Osteoblast (primary cell): ENCODE data around the gene ALX3. TPM values are rescaled to one million over a fixed set of nuclear protein-coding genes. Genes with fewer than 3 reads are reported as not detected.

Experiments used
- DNase-seq: peaks from one replicate; pipeline ENCODE4 v3.0.0; 2011; ENCODE audit warnings: low spot score, mixed read lengths; ENCODE audit not compliant: insufficient read length; ENCODE audit errors: missing footprints
- H2AFZ ChIP-seq: 2 replicates; pipeline ENCODE4 v1.6.0; 2011; ENCODE audit warnings: mild to moderate bottlenecking, low read length
- H3K27ac ChIP-seq: 2 replicates; pipeline ENCODE4 v1.5.1; 2011; ENCODE audit warnings: mild to moderate bottlenecking, low read depth, low read length, moderate library complexity
- H3K27me3 ChIP-seq: 2 replicates; pipeline ENCODE4 v1.6.0; 2012; ENCODE audit warnings: mild to moderate bottlenecking, control low read depth, inconsistent platforms, low read length, moderate library complexity; ENCODE audit not compliant: insufficient read depth
- H3K36me3 ChIP-seq: 2 replicates; pipeline ENCODE4 v1.5.1; 2011; ENCODE audit warnings: mild to moderate bottlenecking, low read length, control low read depth, moderate library complexity; ENCODE audit not compliant: insufficient read depth
- H3K4me1 ChIP-seq: 2 replicates; pipeline ENCODE4 v1.5.1; 2011; ENCODE audit warnings: mild to moderate bottlenecking, low read length, control low read depth, moderate library complexity; ENCODE audit not compliant: insufficient read depth
- H3K4me2 ChIP-seq: 2 replicates; pipeline ENCODE4 v1.6.0; 2011; ENCODE audit warnings: mild to moderate bottlenecking, low read length; ENCODE audit not compliant: insufficient read depth
- H3K4me3 ChIP-seq: fragments of 200-600 bp; sonication (generic); 3 replicates; pipeline ENCODE4 v1.5.1; 2012; ENCODE audit warnings: mild to moderate bottlenecking, low read length, inconsistent platforms; ENCODE audit not compliant: insufficient read depth
- H3K79me2 ChIP-seq: 2 replicates; pipeline ENCODE4 v1.6.0; 2012; ENCODE audit warnings: mild to moderate bottlenecking, low read length, control low read depth, inconsistent platforms; ENCODE audit not compliant: insufficient read depth
- H3K9me3 ChIP-seq: 2 replicates; pipeline ENCODE4 v1.5.1; 2011; ENCODE audit warnings: low read depth, low read length, control low read depth
- H4K20me1 ChIP-seq: 2 replicates; pipeline ENCODE4 v1.6.0; 2012; ENCODE audit warnings: mild to moderate bottlenecking, low read length, control low read depth; ENCODE audit not compliant: insufficient read depth
- total RNA-seq: library from RNA; depleted of rRNA; stranded (reverse); fragments of >200 nt; gene quantifications from 2 replicates; pipeline ENCODE4 v1.2.3, GENCODE V29; 2012
- TF ChIP-seq, protein P1 (sequence below): IDR thresholded peaks from 2 replicates; pipeline ENCODE4 v1.5.1; 2011; ENCODE audit warnings: mild to moderate bottlenecking, low read depth, low read length, moderate library complexity; ENCODE audit errors: extremely low read depth

ALX3 gene
- total RNA-seq, 1 donor = not detected

DNA sequence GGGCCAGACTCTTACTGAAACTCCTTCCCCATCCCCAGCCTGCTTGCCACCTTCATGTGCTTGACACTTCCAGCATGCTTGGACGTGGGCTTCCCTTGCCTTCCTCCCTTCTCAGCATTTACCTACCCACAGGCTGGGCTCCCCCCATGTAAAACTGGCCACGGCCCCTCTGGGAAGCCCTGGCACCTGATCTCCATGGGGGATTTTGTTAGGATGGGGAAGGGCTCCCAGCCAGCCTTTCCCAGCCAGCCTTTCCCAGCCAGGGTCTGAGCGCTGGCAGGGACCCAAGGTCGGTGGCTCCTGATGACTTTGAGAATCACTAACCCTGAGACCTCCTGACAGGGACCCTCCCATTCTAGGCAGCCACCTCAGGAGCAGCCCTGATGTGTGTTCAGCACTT is 6.7 kb downstream of the ALX3 start:
- no peaks in the 10 kb centered on the region for H3K79me2 ChIP-seq

DNA sequence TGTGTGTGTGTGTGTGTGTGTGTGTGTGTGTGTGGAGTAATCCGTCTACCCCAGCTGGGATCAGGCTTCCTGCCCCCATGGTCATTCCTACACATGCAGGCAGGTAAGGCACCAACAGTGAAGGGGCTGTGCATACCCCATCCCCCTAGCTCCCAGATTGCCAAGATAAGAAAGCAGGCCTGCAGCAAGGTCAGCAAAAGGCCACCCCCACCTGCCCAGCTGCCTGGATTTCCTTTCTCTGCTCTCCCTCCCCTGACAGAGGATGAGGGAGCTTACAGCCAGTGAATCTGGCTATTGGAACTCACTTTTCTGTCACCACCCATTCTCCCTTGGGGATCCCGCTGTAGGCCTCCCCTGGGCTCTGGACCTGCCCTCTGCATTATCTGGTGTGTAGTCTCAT is 7.9 kb downstream of the ALX3 start:
- DNase-seq = no peak
- no peak overlapping the region for H3K4me3 ChIP-seq
- H3K9me3 ChIP-seq = no peaks in the 10 kb centered on the region
- H3K4me1 ChIP-seq = peaks cover 18% of the 10 kb centered on the region
- peaks cover 8% of the 10 kb centered on the region for H3K27me3 ChIP-seq
- TF ChIP-seq, protein P1, sequence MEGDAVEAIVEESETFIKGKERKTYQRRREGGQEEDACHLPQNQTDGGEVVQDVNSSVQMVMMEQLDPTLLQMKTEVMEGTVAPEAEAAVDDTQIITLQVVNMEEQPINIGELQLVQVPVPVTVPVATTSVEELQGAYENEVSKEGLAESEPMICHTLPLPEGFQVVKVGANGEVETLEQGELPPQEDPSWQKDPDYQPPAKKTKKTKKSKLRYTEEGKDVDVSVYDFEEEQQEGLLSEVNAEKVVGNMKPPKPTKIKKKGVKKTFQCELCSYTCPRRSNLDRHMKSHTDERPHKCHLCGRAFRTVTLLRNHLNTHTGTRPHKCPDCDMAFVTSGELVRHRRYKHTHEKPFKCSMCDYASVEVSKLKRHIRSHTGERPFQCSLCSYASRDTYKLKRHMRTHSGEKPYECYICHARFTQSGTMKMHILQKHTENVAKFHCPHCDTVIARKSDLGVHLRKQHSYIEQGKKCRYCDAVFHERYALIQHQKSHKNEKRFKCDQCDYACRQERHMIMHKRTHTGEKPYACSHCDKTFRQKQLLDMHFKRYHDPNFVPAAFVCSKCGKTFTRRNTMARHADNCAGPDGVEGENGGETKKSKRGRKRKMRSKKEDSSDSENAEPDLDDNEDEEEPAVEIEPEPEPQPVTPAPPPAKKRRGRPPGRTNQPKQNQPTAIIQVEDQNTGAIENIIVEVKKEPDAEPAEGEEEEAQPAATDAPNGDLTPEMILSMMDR = no peak
- no peak overlapping the region for H2AFZ ChIP-seq
- no peak overlapping the region for H3K4me2 ChIP-seq
- no peak overlapping the region for H3K27ac ChIP-seq
- no peaks in the 10 kb centered on the region for H3K36me3 ChIP-seq
- no peaks in the 10 kb centered on the region for H3K79me2 ChIP-seq
- H4K20me1 ChIP-seq = peaks cover 10% of the 10 kb centered on the region

More for the DNA sequence above, 6.7 kb downstream of the ALX3 start:
- peaks cover 8% of the 10 kb centered on the region for H4K20me1 ChIP-seq
- H3K27ac ChIP-seq = no peak overlapping the region
- no peak overlapping the region for H3K4me2 ChIP-seq
- H2AFZ ChIP-seq = no peak overlapping the region
- no peak for DNase-seq
- peaks cover 6% of the 10 kb centered on the region for H3K4me1 ChIP-seq
- TF ChIP-seq, protein P1 = no peak
- H3K4me3 ChIP-seq = no peak overlapping the region
- no peaks in the 10 kb centered on the region for H3K36me3 ChIP-seq
- H3K27me3 ChIP-seq = peaks cover 20% of the 10 kb centered on the region
- H3K9me3 ChIP-seq = no peaks in the 10 kb centered on the region

DNA sequence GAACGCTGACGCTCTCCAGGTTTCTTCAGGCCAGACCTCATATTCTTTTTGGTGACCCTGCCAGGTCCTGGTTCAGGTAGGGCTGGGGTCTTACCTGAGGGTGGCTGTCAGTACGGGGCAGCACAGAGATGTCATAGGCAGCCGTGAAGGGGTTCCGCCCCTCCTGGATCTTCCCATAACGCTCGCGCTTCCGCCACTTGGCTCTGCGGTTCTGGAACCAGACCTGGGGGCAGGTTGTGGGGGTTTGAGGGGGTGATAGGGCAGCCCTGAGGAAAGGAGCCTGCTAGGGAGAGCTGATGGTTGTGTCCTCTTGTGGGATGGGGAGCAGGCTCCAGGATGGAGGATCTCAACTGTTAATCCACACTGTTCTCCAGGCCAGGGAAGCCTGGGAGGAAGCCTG is 9.1 kb downstream of the ALX3 start:
- Histone ChIP-seq H4K20me1 (peaks cover 19% of the 10 kb centered on the region), H3K9me3 (no peaks in the 10 kb centered on the region), H3K4me2 (no peak overlapping the region), H3K27me3 (no peaks in the 10 kb centered on the region), H3K27ac (no peak overlapping the region), H3K36me3 (peaks cover 10% of the 10 kb centered on the region), H3K4me3 (no peak overlapping the region), H3K4me1 (peaks cover 30% of the 10 kb centered on the region), H3K79me2 (no peaks in the 10 kb centered on the region), H2AFZ (no peak overlapping the region)
- TF ChIP-seq, protein P1 = no peak
- peak; percentile 79 for DNase-seq

DNA sequence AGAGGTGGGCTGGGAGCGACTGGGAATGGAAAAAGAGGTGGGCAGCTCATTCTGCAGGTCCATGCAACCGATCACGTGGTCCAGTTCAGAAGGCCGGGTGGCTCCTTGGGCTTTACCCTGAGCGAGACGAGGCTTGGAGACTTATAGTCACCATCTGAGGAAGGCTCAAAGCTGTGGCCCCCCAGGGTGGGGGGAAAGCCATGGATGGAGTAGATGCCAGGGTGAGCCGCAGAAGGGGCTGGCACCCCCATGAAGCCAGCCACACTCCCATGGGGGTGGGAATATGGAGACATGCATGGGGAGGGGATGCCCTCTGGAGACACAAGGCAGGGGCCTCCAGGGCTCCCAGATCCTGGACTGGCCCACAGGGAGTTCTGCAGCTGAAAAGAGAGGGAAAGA is 9.8 kb downstream of the ALX3 start:
- H3K27ac ChIP-seq = no peak overlapping the region
- no peaks in the 10 kb centered on the region for H3K9me3 ChIP-seq
- peaks cover 37% of the 10 kb centered on the region for H3K4me1 ChIP-seq
- DNase-seq = no peak
- no peaks in the 10 kb centered on the region for H3K27me3 ChIP-seq
- no peak overlapping the region for H3K4me2 ChIP-seq
- H4K20me1 ChIP-seq = peaks cover 25% of the 10 kb centered on the region
- no peak overlapping the region for H3K4me3 ChIP-seq
- H3K36me3 ChIP-seq = peaks cover 16% of the 10 kb centered on the region
- no peak overlapping the region for H2AFZ ChIP-seq
- no peaks in the 10 kb centered on the region for H3K79me2 ChIP-seq
- TF ChIP-seq, protein P1 = no peak
